CD4-positive, alpha-beta T cell treated with Interleukin-4 for 1 hour (primary cell): ENCODE results near the gene KIR2DL1.
"Not testable (repeated sequence)": the region's sequence is repeated elsewhere in the genome, so short reads cannot be mapped to it uniquely, and the experiment has no call there.

Source experiments
- DNase-seq, 2 donors: peaks; one replicate each; pipeline ENCODE4 v3.0.0-alpha.2; 2020 to 2022

Gene KIR2DL1

DNA sequence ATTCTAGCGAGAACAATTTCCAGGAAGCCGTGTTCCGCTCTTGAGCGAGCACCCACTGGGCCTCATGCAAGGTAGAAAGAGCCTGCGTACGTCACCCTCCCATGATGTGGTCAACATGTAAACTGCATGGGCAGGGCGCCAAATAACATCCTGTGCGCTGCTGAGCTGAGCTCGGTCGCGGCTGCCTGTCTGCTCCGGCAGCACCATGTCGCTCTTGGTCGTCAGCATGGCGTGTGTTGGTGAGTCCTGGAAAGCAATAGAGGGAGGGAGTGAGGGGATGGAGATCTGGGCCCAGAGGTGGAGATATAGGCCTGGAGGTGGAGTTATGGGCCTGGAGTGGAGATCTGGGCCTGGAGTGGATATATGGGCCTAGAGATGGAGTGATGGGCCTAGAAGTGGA, at the start of gene KIR2DL1:
KIR2DL1 (plus strand) TSS at position 148 of the 400 bp plus-strand sequence; CDS start at position 206, 58 bp downstream.
- not testable (repeated sequence) for DNase-seq

DNA sequence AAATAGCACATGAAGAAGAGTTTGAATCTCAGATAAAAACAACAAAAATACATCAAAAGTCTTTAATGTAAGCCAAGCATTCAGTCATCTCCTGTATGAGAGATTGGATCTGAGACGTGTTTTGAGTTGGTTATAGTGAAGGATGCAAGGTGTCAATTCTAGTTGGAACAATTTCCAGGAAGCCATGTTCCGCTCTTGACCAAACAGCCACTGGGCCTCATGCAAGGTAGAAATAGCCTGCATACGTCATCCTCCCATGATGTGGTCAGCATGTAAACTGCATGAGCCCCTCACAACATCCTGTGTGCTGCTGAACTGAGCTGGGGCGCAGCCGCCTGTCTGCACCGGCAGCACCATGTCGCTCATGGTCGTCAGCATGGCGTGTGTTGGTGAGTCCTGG, 45.5 kb upstream of the KIR2DL1 start, which contains the start of gene KIR3DL3:
KIR3DL3 (plus strand) TSS at position 301 of the 400 bp plus-strand sequence; CDS start at position 356, 55 bp downstream.
- no peak for DNase-seq

DNA sequence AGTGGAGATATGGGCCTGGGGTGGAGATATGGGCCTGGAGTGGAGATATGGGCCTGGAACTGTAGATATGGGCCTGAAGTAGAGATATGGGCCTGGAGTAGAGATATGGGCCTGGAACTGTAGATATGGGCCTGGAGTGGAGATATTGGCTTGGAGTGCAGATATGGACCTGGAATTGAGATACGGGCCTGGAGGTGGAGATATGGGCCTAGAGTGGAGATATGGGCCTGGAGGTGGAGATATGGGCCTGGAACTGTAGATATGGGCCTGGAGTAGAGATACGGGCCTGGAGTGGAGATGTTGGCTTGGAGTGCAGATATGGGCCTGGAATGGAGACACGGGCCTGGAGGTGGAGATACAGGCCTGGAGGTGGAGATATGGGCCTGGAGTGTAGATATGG, 44.9 kb upstream of the KIR2DL1 start:
- DNase-seq, result no peak

DNA sequence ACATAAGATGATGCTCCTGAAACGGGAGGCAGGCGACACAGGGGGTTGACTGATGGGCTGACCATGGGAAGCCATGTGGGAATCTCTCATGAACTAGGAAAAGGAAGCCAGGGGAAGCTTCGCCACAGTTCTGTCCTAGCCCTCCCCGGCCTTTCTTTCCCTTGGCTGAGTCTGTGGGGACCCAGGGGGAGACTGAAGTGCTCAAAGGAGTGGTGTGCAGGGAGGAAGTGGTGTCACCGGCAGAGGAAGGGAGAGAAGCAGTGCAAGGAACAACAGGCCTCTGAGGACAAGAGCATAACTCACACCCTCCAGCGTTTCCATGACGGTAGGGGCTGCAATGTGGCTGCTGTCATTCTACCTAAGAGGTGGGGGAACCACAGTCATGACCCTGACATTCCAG, 44.3 kb upstream of the KIR2DL1 start:
- no peak for DNase-seq

DNA sequence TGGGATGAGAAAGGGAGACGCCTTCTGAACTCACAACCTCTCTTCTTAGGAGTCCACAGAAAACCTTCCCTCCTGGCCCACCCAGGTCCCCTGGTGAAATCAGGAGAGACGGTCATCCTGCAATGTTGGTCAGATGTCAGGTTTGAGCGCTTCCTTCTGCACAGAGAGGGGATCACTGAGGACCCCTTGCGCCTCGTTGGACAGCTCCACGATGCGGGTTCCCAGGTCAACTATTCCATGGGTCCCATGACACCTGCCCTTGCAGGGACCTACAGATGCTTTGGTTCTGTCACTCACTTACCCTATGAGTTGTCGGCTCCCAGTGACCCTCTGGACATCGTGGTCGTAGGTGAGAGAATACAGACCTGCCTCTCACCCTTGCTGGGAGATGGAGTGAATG, 42.0 kb upstream of the KIR2DL1 start:
- DNase-seq, result no peak

DNA sequence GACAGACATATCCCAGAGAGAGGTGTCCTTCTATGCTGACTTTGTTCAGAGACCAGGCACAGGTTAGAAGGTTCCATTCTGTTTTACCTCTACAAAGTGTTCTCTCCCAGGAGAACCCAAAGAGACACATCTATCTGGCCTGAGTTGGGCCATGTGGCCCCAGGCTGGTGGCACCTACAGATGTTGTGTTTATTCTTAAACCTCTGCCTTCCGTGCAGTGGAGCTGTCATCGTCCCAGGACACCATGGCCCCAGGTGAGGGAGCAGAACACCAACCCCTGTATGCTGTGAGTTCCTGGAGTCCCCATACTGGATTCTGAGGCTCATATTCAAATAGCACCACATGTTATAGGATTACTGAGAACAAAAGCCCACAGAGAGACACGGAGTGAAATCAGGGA, 41.4 kb upstream of the KIR2DL1 start:
- no peak for DNase-seq

DNA sequence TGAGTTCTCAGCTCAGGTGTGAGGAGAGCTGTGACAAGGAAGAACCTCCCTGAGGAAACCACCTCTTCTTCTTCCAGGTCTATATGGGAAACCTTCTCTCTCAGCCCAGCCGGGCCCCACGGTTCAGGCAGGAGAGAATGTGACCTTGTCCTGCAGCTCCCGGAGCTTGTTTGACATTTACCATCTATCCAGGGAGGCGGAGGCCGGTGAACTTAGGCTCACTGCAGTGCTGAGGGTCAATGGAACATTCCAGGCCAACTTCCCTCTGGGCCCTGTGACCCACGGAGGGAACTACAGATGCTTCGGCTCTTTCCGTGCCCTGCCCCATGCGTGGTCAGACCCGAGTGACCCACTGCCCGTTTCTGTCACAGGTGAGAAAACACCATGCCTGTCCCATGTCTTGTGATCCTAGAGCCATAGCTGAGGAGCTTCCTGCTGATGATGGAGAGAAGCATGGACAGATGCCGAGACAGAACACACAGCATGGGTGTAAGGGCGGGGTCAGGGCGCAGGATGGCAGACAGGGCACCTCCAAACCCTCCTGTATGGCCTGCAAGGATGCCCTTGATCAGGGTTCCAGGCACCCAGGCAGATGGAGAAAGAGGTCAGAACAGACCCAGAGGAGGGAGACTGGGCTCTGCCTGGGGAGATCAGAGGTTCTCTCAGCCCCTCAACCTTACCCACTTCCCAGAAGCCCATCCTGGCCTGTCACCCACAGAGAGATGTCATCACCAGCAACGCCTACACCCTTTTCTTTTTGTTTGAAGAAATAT, 40.0 kb upstream of the KIR2DL1 start:
- DNase-seq, result no peak

DNA sequence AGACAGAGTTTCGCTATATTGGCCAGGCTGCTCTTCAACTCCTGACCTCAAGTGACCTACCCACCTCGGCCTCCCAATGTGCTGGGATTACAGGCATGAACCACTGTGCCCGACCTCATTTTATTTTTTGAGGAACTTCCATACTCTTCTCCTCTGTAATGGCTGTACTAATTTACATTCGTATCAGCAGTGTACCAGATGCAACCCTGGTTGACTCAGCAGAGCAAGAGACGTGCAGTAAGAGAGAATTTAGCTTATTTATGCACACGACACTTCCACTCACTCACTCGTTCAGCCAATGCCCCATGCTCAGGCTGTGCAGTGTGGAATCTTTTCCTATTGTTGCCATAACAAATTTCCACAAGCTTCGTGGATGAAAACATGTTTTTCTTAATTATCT, 38.4 kb upstream of the KIR2DL1 start:
- DNase-seq, result no peak

DNA sequence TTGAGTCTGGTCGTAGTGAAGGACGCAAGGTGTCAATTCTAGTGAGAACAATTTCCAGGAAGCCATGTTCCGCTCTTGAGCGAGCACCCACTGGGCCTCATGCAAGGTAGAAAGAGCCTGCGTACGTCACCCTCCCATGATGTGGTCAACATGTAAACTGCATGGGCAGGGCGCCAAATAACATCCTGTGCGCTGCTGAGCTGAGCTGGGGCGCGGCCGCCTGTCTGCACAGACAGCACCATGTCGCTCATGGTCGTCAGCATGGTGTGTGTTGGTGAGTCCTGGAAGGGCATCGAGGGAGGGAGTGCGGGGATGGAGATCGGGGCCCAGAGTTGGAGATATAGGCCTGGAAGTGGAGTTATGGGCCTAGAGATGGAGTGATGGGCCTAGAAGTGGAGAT, 31.3 kb upstream of the KIR2DL1 start, which contains the start of gene KIR2DL3:
KIR2DL3 (plus strand) TSS at position 208 of the 400 bp plus-strand sequence; CDS start at position 241, 33 bp downstream.
- DNase-seq, result not testable (repeated sequence)

DNA sequence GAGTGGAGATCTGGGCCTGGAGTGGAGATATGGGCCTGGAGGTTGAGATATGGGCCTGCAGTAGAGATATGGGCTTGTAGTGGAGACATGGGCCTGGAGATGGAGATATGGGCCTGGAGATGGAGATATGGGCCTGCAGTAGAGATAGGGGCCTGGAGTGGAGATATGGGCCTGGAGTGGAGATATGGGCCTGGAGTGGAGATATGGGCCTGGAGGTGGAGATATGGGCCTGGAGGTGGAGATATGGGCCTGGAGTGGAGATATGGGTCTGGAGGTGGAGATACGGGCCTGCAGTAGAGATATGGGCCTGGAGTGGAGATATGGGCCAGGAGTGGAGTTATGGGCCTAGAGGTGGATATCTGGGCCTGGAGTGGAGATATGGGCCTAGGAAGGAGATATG, 30.9 kb upstream of the KIR2DL1 start:
- DNase-seq, result no peak

DNA sequence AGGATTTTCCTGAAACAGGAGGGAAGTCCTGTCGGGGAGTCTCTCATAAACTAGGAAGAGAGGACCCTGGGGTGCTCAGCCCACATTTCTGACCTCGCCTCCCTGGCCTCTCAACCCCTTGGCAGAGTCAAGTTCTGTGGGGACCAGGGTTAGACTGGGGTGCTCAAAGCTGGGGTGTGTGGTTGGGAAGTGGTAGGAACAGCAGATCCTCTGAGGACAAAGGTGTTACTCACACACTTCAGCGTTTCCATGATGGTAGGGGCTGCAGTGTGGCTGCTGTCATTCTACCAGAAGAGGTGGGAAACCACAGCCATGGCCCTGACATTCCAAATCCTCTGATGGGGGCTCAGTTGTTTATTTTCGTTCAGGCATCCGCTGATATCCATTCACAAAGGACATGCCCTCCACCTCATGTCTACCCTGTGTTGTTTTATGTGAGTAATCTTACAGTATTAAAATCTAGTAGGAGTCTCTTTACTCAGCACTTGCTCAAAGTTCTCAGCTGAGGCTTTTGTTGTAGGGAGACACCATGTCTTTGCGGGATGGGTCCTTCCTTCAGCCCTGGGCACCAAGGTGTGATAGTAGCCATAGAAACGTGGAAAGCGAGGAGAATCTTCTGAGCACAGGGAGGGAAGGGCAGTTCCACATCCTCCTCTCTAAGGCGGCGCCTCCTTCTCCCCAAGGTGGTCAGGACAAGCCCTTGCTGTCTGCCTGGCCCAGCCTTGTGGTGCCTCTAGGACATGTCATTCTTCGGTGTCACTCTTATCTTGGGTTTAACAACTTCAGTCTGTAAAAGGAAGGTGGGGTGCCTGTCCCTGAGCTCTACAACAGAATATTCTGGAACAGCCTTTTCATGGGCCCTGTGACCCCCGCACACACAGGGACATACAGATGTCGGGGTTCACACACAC, 29.8 kb upstream of the KIR2DL1 start:
- no peak for DNase-seq

DNA sequence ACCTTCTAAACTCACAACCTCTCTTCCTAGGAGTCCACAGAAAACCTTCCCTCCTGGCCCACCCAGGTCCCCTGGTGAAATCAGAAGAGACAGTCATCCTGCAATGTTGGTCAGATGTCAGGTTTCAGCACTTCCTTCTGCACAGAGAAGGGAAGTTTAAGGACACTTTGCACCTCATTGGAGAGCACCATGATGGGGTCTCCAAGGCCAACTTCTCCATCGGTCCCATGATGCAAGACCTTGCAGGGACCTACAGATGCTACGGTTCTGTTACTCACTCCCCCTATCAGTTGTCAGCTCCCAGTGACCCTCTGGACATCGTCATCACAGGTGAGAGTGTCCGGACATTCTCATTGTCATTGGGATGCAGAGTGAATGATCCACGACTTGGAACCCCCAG, 27.6 kb upstream of the KIR2DL1 start:
- DNase-seq, result not testable (repeated sequence)

DNA sequence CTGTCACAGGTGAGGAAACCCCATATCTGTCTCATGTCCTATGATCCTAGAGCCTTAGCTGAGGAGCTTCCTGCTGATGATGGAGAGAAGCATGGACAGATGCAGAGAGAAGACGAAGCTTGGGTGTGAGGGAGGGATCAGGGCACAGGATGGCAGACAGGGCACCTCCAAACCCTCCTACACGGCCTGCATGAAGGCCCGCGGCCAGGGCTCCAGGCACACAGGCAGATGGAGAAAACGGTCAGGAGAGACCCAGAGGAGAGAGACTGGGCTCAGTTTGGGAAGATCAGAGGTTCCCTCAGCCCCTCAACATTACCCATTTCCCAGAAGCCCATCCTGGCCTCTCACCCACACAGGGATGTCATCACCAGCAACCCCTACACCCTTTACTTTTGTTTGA, 25.5 kb upstream of the KIR2DL1 start:
- not testable (repeated sequence) for DNase-seq

DNA sequence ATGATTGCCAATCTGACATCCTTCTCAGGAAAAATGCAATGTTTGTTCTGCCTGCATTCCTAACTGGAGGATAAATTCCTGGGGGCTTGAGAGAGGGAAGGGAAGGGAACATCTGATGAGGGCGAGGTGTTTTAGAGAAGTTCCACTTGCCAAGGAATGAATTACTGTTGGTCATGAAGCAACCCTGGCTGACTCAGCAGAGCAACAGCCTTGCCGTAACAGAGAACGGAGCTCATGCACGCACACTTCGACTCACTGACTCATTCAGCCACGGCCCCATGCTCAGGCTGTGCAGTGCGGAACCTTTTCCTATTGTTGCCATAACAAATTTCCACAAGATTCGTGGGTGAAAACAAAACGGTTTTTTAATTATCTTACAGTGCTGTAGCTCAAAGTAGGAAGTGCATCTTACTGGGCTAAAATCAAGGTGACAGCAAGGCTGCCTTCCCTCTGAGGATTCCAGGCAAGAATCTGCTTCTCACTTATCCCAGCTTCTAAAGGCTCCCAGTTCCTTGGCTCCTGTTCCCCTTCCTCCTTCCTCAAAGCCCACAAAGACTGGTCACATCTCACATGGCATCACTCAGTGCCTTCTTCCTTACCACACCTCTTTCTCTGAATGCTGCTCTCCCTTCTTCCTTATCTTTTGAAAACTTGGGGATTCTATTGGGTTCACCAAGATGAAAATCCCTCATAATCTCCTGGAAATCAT, 21.8 kb upstream of the KIR2DL1 start:
- peak in 1 of 2 donors; percentile 83 for DNase-seq

DNA sequence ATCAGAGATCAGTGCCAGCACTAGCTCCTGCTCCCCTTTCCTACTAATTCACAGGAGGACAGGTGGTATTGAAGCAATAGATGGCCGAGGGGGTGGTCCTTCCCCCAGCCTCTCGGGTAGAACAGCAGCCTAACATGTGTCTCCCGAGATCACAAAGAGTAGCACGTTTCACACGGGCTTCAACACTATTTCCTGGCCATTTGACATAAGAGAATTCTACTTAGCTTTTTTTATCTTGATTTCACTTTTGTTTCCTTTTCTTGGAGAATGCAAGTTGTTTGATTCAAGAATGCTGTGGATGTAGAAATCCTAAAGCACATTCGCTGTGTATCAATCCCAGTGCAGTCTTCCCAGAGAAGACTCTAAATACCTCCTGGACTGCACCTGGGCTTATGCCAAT, 19.3 kb upstream of the KIR2DL1 start:
- DNase-seq, result not testable (repeated sequence)

DNA sequence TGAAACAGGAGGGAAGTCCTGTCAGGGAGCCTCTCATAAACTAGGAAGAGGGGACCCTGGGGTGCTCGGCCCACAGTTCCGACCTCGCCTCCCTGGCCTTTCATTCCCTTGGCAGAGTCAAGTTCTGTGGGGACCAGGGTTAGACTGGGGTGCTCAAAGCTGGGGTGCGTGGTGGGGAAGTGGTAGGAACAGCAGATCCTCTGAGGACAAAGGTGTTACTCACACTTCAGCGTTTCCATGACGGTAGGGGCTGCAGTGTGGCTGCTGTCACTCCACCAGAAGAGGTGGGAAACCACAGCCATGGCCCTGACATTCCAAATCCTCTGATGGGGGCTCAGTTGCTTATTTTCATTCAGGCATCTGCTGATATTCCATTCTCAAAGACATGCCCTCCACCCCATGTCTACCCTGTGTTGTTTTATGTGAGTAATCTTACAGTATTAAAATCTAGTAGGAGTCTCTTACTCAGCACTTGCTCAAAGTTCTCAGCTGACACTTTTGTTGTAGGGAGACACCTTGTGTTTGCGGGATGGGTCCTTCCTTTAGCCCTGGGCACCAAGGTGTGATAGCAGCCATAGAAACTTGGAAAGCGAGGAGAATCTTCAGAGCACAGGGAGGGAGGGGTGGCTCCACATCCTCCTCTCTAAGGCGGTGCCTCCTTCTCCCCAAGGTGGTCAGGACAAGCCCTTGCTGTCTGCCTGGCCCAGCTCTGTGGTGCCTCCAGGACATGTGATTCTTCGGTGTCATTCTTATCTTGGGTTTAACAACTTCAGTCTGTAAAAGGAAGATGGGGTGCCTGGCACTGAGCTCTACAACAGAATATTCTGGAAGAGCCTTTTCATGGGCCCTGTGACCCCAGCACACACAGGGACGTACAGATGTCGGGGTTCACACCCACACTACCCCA, 13.1 kb upstream of the KIR2DL1 start:
- DNase-seq, result not testable (repeated sequence)

DNA sequence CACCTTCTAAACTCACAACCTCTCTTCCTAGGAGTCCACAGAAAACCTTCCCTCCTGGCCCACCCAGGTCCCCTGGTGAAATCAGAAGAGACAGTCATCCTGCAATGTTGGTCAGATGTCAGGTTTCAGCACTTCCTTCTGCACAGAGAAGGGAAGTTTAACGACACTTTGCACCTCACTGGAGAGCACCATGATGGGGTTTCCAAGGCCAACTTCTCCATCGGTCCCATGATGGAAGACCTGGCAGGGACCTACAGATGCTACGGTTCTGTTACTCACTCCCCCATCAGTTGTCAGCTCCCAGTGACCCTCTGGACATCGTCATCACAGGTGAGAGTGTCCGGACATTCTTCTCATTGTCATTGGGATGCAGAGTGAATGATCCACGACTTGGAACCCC, 11.0 kb upstream of the KIR2DL1 start:
- not testable (repeated sequence) for DNase-seq

DNA sequence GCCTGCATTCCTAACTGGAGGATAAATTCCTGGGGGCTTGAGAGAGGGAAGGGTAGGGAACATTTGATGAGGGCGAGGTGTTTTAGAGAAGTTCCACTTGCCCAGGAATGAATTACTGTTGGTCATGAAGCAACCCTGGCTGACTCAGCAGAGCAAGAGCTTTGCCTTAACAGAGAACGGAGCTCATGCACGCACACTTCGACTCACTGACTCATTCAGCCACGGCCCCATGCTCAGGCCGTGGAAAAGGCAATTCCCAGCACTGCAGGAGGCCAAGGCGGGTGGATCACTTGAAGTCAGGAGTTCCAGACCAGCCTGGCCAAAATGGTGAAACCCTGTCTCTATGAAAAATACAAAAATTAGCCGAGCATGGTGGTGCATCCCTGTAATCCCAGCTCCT, 5.4 kb upstream of the KIR2DL1 start:
- DNase-seq, result peak in 1 of 2 donors; percentile 73

DNA sequence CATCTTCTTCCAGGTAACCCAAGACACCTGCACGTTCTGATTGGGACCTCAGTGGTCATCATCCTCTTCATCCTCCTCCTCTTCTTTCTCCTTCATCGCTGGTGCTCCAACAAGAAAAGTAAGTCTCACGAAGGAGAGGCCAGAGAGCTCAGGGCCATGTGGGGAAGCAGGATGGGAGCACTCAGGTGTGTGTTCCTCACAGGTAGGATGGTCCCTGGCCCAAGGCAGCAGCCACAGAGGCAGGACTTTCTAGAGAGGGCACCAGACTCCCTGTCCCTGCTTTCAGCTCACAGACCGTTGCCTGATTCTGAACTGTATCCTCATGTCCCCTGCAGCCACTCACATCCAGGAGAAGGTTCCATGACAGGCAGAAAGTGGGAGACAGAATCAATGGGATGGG, 3.1 kb upstream of the KIR2DL1 start:
- DNase-seq, result not testable (repeated sequence)

DNA sequence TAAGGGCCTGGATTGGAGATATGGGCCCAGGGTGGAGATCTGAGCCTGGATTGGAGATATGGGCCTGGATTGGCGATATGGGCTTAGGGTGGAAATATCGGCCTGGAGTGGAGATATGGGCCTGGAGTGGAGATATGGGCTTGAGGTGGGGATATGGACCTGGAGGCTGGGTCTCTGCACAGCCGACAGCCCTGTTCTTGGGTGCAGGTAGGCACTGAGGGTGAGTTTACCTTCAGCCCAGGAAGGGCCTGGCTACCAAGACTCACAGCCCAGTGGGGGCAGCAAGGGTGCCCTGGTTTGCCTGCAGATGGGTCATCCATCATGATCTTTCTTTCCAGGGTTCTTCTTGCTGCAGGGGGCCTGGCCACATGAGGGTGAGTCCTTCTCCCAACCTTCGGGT, 918 bp downstream of the KIR2DL1 start:
- not testable (repeated sequence) for DNase-seq
